Fibroblast of the aortic adventitia (primary cell): ENCODE results near the gene MED27. TPM values are rescaled to one million over a fixed set of nuclear protein-coding genes. Genes with fewer than 3 reads are reported as not detected.

ENCODE experiments used
- DNase-seq: peaks from one replicate; pipeline ENCODE4 v3.0.0-alpha.2; 2010; ENCODE audit warnings: low read depth
- H3K4me3 ChIP-seq: 2 replicates; pipeline ENCODE4 v1.5.1; 2011; ENCODE audit warnings: low read depth, mild to moderate bottlenecking, control low read depth, low read length, moderate library complexity
- total RNA-seq: library from RNA; depleted of rRNA; stranded (reverse); fragments of >200 nt; gene quantifications from 2 replicates; pipeline ENCODE4 v1.2.3, GENCODE V29; 2012; ENCODE audit warnings: low replicate concordance
- TF ChIP-seq, protein P1 (sequence below): IDR thresholded peaks from 2 replicates; pipeline ENCODE4 v1.5.1; 2011; ENCODE audit warnings: mild to moderate bottlenecking, low read length, control low read depth, inconsistent platforms; ENCODE audit not compliant: insufficient read depth

The MED27 gene
- total RNA-seq, 1 donor, result 29.4 TPM

DNA sequence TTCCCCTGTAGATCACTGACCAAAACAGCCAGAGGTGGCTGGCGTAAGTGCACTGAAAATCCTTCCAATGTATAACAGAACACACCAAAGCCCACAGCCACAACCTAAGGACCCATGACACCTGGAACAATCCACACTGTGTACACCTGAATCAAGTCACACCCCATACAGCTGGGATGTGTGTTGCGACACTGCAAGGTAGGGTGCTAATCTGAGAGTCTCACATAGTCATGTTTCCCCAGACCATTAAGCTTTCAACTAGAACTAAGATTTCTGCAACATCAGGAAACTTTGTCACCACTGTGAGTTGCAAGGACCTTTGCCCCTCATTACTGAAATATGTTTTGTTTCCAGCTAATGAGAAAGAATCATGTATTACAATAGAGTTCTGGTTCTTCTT is 59.4 kb downstream of the MED27 start:
- TF ChIP-seq, protein P1, sequence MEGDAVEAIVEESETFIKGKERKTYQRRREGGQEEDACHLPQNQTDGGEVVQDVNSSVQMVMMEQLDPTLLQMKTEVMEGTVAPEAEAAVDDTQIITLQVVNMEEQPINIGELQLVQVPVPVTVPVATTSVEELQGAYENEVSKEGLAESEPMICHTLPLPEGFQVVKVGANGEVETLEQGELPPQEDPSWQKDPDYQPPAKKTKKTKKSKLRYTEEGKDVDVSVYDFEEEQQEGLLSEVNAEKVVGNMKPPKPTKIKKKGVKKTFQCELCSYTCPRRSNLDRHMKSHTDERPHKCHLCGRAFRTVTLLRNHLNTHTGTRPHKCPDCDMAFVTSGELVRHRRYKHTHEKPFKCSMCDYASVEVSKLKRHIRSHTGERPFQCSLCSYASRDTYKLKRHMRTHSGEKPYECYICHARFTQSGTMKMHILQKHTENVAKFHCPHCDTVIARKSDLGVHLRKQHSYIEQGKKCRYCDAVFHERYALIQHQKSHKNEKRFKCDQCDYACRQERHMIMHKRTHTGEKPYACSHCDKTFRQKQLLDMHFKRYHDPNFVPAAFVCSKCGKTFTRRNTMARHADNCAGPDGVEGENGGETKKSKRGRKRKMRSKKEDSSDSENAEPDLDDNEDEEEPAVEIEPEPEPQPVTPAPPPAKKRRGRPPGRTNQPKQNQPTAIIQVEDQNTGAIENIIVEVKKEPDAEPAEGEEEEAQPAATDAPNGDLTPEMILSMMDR, result no peak
- no peak for DNase-seq
- H3K4me3 ChIP-seq, result no peak overlapping the region

DNA sequence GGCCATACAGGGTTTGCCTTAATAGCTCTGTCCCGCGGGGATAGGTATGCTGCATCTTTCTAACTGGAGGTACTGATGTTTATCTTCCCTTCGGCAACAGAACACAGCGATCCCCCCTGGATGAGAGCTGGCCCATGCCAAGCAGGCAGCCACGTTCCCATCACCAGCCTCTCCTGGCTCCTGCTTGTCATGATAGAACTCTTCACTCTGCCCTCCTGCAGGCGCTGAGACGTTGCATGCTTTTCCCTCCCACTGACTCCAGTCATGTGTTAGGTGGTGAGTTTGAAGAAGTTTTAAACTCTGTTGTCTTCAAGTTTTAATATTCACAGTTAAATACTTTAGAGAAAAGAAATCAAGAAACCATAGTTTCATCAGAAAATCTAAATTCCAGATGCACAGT is 60.0 kb downstream of the MED27 start:
- TF ChIP-seq, protein P1, result no peak
- no peak overlapping the region for H3K4me3 ChIP-seq
- no peak for DNase-seq

DNA sequence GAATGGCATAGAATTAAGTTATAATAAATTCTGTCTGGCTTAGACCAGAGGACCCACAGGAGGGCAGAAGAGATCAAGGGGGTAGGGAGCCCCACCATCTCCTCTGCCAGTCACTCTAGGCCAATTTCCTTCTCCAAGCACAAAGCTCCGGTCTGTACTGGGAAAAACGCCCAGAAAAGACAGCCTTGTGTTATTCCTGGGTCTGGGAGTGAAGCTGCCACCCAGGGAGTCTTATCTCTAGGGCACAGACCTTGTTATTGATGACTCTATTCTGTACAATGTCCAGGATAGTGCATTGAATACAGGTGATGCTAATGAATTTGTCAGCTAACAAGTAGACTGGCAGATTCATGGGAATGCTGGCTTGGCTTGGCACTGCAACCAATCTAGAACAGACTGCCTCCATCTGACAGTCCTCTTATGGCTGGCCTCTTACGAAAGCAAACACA is 60.7 kb downstream of the MED27 start:
- DNase-seq, result peak; percentile 75
- no peak overlapping the region for H3K4me3 ChIP-seq
- TF ChIP-seq, protein P1, result no peak

DNA sequence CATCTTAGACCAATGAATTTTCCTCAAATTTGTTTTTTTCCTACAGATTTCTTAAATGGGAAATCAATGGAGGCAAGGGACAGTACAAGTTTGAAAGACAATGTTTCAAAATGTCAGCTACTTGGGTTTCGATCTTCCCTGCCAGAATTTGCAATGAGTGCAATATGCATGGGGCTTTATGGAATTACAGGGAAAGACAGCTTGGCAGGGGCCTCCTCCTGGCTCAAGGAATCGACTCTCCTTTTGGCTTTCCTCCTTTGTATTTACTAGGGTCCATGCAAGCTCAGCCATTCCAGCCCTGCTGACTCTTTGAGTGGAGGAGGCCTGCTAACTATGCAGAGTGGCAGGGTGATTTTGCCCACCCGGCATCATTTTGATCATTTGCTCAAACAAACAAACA is 63.2 kb downstream of the MED27 start:
- H3K4me3 ChIP-seq, result no peak overlapping the region
- DNase-seq, result no peak
- TF ChIP-seq, protein P1, result no peak

DNA sequence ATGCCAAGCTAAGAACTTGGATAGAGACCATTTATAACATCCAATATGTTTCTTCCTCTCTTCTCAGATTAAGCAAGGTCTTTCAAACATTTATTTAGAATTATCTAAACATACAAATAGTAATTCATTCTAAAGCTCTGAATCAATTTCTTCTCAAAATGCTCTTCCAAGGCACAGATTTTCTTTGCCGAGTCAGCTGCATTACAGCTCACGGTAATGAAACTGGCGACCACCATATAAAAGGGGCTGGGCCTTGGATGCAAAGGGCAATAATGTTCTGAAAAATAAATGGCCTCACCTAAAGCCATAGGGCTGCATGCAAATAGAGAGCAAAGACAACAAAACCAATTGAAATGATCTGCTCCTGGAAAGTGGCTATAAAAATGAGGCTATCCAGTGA is 63.8 kb downstream of the MED27 start:
- TF ChIP-seq, protein P1, result no peak
- DNase-seq, result no peak
- H3K4me3 ChIP-seq, result no peak overlapping the region

DNA sequence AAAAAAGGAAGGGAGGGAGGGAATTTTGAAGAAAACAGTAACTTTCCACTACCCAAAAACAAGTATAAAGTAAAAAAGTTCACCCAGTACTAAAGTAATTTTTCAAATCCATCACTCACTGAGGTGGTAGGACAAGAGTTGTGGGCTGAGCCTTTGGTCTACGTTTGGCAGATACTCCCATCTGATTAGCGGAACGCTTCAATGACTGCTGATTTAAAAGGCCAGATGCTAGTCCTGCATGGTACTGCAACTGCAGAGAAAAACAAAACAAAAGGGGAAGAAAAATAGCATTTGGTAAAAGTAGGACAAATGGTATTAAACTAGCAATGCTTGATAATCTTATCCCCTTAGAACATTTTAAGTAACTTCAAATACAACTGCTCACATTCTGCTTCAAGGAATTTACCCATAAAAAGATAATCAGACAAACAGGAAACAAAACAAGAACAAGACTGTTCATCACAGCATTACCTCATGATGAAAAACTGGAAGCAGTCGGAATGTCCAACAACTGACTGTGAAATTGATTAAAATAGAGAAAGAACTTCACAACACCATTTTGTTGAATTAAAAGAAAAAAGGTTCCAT is 65.4 kb downstream of the MED27 start:
- TF ChIP-seq, protein P1, result no peak
- no peak overlapping the region for H3K4me3 ChIP-seq
- DNase-seq, result no peak
